NCI-H446 treated with DMSO at 0.1 percent for 48 hours (cell line): ENCODE measurements around the gene CSTA.
"Not testable (repeated sequence)": the region's sequence is repeated elsewhere in the genome, so short reads cannot be mapped to it uniquely, and the experiment has no call there.

Experiments
- DNase-seq: peaks from one replicate; lab custom pipeline; 2025; lab: John Stamatoyannopoulos, UW

The CSTA gene

GRCh38 chr3:122322095-122323075 lies 2.7 kb upstream of the CSTA start:
- no peak for DNase-seq

DNA sequence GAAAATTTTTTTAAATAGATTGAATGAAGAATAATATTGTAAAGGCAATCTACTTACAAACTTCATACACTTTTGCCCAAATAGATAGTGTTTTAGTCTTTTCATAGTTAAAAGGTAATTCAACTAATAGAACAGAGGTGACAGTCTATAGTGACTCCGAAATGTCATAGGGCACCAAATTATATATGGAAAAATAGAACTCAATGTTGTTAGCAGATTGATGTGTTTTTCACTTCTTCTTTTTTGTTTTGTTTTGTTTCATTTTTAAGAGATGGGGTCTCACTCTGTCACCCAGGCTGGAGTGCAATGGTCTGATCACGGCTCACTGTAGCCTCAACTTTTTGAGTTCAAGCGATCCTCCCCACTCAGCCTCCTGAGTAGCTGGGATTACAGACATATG lies 721 bp downstream of the CSTA start:
- no peak for DNase-seq

DNA sequence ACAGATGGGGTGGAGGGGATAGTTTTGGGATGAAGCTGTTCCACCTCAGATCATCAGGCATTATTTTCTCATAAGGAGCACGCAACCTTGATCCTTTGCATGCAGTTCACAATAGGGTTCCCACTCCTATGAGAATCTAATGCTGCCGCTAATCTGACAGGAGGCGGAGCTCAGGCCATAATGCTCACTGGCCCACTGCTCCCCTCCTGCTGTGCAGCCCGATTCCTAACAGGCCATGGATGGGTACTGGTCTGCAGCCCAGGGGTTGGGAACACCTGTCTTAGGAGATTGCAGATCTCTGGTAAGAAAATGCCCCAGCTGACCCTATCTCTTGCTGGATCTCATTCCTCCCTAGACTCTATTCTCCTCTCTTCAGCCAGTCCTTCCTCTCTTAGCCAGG lies 6.8 kb downstream of the CSTA start:
- no peak for DNase-seq

DNA sequence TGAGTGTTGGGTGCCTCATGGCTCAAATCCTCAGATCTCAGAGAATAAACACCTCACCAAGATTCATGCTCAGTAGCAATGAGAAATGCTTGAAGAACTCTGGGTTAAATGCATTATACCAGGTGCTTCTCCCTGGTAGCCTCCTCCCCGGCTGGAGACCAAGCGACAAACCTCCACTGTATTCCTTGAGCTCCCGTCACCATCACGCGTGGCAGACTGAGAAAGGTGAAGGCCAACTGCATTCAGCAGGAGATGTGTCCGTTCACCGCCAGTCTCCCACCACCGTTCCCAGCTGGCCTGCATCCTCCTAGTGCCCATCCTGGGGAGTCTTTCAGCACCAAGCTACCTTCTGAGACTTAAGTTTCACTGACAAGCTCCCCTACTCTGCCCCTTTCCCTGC lies 7.5 kb downstream of the CSTA start:
- no peak for DNase-seq

DNA sequence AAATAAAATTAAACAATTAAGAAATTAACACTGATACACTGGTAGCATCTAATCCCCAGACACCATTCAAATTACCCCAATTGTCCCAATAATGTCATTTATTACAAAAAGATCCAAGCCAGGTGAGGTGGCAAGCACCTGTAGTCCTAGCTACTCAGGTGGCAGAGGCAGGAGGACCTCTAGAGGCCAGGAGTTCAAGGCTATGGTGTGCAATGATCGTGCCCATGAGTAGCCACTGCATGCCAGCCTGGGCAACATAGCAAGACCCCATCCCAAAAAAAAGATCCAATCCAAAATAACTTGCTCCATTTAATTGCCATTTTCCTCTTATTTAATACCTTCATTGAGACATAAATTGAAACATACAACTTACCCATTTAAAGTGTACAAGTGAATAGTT lies 17.8 kb downstream of the CSTA start:
- no peak for DNase-seq

DNA sequence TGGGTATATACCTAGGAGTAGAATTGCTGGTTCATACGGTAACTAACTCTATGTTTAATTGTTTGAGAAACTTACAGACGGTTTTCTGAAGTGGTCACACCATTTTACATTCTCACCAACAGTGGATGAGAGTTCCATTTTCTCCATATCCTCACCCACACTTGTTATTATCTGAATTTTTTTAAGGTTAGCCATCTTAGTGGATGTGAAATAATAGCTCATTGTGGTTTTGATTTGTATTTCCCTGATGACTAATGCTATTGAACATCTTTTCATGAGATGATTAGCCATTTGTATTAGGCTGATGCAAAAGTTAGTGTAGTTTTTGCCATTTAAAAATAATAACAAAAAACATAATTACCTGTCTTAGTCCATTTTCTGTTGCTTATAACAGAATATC lies 18.6 kb downstream of the CSTA start:
- DNase-seq = no peak

DNA sequence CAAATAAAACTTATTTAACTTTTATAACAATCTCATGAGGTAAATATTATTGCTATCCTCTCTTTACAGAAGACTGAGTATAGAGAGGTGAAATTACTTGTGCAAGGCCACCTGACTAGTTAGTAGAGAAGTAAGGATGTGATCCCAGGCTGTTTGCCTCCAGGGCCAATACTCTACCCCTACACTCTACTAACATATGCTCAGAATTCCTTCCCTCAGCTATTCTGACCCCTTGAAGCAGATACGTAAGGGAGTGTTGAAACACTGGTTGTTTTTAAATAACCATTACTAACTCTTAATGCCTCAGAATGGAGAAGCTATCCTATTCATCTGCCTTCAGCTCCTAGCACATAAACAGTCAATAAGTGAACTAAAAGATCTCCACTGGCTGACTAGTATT lies 24.1 kb downstream of the CSTA start:
- DNase-seq = no peak

DNA sequence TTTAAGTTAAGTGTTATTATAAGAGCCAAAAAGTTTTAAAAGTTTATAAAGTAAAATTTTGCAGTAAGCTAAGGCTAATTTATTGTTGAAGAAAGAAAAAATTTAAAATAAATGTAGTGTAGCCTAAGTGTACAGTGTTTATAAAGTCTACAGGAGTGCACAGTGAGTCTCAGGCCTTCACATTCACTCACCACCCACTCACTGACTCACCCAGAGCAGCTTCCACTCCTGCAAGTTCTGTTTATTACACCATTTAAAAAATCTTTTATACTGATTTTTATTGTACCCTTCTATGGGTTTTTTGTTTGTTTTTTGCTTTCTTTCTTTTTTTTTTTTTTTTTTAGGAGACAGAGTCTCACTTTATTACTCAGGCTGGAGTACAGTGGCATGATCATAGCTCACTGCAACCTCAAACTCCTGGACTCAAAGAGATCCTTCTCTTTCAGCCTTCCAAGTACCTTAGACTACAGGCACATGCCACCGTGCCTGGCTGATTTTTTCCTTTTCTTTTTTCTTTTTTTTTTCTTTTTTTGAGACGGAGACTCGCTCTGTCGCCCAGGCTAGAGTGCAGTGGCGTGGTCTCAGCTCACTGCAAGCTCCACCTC lies 25.9 kb downstream of the CSTA start:
- DNase-seq = no peak

- no peak for DNase-seq
These were observed 26.6 kb downstream of the CSTA start for GRCh38 chr3:122351612-122352011.

DNA sequence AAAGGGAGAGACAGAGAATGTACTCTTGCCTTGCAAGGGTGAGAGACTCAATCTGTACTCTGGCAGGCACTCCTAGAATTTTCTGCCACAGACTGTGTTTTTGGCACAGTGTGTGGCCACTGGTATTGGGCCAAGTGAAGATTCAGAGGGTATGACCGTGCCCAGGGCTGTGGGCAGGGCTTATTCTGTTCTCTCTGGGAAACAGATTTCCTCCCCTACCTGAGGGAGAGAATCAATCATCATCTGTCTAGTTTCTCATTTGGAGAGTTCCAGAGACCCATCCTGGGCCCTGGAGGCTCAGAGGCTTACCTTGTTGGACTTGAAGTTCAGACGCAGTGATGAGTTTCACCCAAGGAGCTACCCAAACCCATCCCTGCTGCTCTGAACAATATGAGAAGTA lies 28.2 kb downstream of the CSTA start:
- peak; percentile 76 for DNase-seq

GRCh38 chr3:122353893-122354401 lies 28.9 kb downstream of the CSTA start:
- DNase-seq = no peak

- DNase-seq = no peak
These were observed 30.6 kb downstream of the CSTA start for GRCh38 chr3:122355612-122356011.

DNA sequence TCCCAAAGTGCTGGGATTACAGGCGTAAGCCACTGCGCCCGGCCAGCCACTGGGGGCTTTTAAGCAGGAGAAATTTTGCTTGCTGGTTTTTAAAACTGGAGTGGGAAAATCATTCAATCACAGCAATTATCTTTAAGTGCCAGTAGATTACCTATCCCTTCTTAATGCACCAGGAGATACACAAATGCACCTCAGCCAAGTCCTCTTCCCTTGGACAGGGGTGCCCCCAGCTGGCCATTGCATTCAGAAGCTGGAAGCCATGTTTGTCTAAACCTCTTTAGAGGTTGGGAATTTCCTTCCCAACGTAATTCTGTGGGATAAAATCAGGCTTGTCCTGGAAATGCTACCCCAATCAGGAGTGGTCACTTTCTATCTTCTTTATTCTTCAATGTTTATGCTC lies 31.4 kb downstream of the CSTA start:
- DNase-seq = no peak

DNA sequence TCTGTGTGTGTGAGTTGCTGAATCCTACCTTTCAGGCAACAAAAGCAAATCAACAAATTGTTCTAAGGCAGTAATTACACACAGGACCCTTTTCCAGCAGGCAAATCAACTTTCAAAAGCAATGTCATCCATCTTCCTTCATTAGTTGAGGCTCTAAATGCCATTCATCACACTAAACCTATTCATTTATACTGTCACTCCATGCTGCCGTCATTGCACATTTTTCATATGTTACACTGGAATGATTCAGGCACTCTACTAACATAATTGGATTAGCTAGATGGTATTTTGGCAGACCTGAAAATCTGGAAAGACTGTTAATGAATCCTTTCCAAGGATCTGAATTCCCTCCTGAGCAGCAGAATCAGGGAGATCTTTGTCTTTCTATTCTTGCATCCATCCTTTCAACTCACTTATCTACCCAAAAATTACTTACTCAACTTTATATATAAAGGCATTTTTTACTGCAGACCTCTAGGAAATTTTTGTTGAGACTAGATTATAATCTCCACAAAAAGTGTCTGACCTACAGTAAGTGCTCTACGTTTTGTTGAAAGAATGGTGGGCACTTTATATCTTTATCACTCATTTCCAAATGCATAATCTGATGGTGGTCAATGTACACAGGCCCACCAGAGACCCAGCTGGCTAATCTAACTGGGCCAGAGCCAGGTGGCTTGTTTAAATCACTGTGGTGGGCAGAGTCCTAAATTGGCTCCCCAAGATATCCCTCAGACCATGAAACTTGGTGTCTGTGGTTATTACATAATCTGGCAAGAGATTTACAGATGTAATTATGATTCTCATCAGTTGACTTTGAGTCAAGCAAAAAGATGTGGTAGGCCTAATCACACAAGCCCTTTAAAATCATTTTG lies 33.0 kb downstream of the CSTA start:
- DNase-seq = peak; percentile 73

- DNase-seq = no peak
These were observed 33.6 kb downstream of the CSTA start for GRCh38 chr3:122358703-122359032.

DNA sequence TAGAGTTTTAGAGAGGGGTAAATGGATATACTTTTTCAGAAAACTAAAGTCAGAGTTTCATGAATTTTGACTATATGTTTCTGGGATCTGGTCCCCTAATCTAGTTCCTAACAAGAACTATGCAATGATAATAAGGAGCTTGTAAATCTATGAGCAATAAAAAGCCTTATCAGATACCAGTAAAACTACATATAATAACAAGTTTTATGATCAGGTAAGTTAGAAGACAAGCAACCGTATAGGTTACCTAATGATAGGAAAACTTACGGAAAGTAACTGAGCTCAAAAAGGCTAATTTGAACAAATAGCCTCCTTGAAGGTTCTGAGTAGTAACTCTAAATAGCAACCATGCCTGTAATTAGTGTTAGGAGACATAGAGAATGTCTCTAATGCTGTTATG lies 37.0 kb downstream of the CSTA start:
- DNase-seq = no peak

DNA sequence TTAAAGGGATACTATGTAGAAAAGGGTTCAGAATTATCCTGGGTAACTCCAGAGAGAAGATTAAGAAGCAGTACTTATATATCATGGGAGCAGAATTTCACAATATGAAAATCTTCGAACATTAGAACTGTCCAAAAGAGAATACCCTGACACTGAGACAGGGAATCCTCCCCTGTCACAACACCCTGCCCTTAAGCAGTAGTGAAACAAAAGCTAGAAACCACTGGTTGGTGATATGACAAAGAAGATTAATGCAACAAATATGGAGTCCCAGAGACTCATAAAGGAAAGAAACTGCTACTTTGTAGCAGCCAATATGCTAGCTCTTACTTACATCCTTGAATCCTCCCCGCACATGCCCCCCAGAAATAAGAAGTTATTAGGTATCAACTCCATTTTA lies 39.4 kb downstream of the CSTA start:
- no peak for DNase-seq

GRCh38 chr3:122365073-122365472 lies 40.0 kb downstream of the CSTA start:
- no peak for DNase-seq

DNA sequence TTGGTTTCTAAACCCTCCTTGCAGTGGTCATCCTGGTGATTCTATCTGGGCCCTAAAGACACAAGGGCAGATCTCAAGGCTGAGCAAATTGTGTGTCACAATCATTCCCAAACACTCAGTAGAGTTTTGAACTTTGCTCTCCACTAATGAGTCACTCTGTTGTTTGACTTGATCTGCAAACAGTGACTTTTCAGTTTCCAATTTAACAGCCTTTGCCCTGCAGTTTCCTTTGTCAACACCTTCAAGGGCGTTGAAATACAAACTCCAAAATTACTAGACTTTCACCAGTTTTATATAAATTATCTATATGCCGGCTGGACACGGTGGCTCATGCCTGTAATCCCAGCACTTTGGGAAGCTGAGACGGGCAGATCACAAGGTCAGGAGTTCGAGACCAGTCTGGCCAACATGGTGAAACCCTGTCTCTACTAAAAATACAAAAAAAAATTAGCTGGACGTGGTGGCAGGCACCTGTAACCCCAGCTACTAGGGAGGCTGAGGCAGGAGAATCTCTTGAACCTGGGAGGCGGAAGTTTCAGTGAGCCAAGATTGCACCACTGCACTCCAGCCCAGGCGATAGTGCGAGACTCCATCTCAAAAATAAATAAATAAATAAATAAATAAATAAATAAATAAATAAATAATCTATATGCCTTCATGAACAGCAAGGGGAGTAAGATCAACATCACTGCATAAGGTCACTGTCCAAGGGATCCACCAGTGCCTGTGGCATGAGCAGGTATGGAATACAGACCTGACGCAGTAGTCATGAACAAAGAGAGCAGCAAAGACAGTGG lies 40.7 kb downstream of the CSTA start:
- not testable (repeated sequence) for DNase-seq

DNA sequence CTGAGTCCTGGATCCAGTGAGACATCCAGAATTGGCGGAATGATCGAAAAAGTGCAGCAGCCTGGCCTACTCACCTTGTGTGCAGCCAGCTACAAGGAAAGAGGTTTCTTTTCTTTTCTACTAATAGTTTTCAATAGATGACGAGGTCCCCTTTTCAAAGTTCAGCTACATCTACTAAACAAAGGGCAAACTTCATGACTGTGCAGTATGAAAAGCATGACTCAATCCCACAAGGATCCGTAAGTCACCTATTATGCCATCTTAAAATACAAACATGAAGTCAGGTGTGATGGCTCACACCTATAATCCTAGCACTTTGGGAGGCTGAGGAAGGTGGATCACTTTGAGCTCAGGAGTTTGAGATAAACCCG lies 41.3 kb downstream of the CSTA start:
- DNase-seq = no peak

GRCh38 chr3:122374034-122374433 lies 49.0 kb downstream of the CSTA start:
- no peak for DNase-seq

- no peak for DNase-seq
These were observed 52.9 kb downstream of the CSTA start for GRCh38 chr3:122377975-122378374.
